Heart right ventricle (tissue), 16 donors: Measurements from ENCODE around the gene CLCN7. TPM values are rescaled to one million over a fixed set of nuclear protein-coding genes. Genes with fewer than 3 reads are reported as not detected.

Source experiments
- ATAC-seq, 8 donors: fragments of 200-7000 bp; cut with Tn5 transposase; one replicate each; pipeline ENCODE4 v1.9.1; 2020; ENCODE audit warnings: mild to moderate bottlenecking in 8 of 8, moderate library complexity in 8 of 8, moderate number of reproducible peaks in 1 of 8
- DNase-seq, 2 donors: peaks; one replicate each; pipeline ENCODE4 v3.0.0-alpha.2; 2020
- H3K27ac ChIP-seq, 10 donors: fragments of 200-600 bp; sonication (generic) in 2 of 10; one replicate each; pipeline versions ENCODE4 v1.5.0 to v1.8.0; 2020 to 2022; ENCODE audit warnings: mild to moderate bottlenecking in 3 of 10
- H3K27me3 ChIP-seq, 7 donors: fragments of 200-600 bp; one replicate each; pipeline ENCODE4 v1.8.0; 2021 to 2022; ENCODE audit warnings: mild to moderate bottlenecking in 2 of 7
- H3K36me3 ChIP-seq, 9 donors: fragments of 200-600 bp; sonication (generic) in 1 of 9; one replicate each; pipeline versions ENCODE4 v1.5.0 to v1.8.0; 2020 to 2022; ENCODE audit warnings: mild to moderate bottlenecking in 2 of 9
- H3K4me1 ChIP-seq, 9 donors: fragments of 200-600 bp; sonication (generic) in 1 of 9; one replicate each; pipeline versions ENCODE4 v1.5.0 to v1.8.0; 2020 to 2022; ENCODE audit warnings: mild to moderate bottlenecking in 4 of 9
- H3K4me3 ChIP-seq, 10 donors: fragments of 200-600 bp; sonication (generic) in 2 of 10; one replicate each; pipeline versions ENCODE4 v1.5.0 to v1.8.0; 2020 to 2022; ENCODE audit warnings: mild to moderate bottlenecking in 7 of 10, moderate library complexity in 2 of 10
- H3K9me3 ChIP-seq, 11 donors: fragments of 200-600 bp in 10 of 11; sonication (generic) in 2 of 11; one replicate each; pipeline versions ENCODE4 v1.5.0 to v1.8.0; 2013 to 2022; ENCODE audit warnings: mild to moderate bottlenecking in 2 of 11, control low read depth in 1 of 11, moderate library complexity in 1 of 11
- CTCF ChIP-seq, 9 donors: fragments of 200-600 bp; sonication (generic) in 2 of 9; IDR thresholded peaks; one replicate each; pipeline versions ENCODE4 v1.5.0 to v1.8.0; 2021 to 2022; ENCODE audit warnings: antibody characterized with exemption in 9 of 9, mild to moderate bottlenecking in 5 of 9, moderate library complexity in 1 of 9
- WGBS, 2 donors: extraction: QIAGEN DNeasy Blood & Tissue Kit; methylation state at CpG; one replicate each; pipeline ENCODE4 v1.1.7; 2013; ENCODE audit warnings: inconsistent platforms in 1 of 2; 5-methylcytosine and 5-hydroxymethylcytosine counted together
- intact Hi-C, 10 donors: fragments of 100-400 bp; cut with DNase I; formaldehyde crosslinking; loops; one replicate each; pipeline versions ENCODE4 v1.11.1 to v1.14.2; 2022
- polyA plus RNA-seq, 2 donors: library from polyadenylated mRNA; stranded (reverse); fragments of 200-250 nt; gene quantifications; one replicate each; pipeline ENCODE4 v1.2.3, GENCODE V29; 2013
- total RNA-seq, 10 donors: library from RNA; stranded (reverse); fragmentation: NEBNext Ultra II Directional in 3 of 10; extraction: Animal tissue kit (Norgen Biotek cat#: 25700) in 3 of 10; gene quantifications; one replicate each; pipeline versions ENCODE4 v1.2.1 to v1.2.4, GENCODE V29; 2021 to 2023
- donor health status: Arrhythmogenic right ventricular cardiomyopathy.
- donor health status: ischemic (EF 13 %, LVEDD 7.1; RV severe dilation, severe dysfunction).
- donor health status: healthy with polysubstance abuse.
- donor health status: DM: no; HTN: yes; CAD: no.
- donor health status: DM: no; HTN: no; CAD: no.
- donor health status: ischemic (EF 25% LVEDD 6.9; RV normal size, moderate dysfunction).
- donor health status: ischemic (EF 25% LVEDD 5.7; RV mildly dilated, moderate dysfunction).
- donor health status: healthy.
- donor health status: DM: yes; HTN: yes; CAD: no.
- donor health status: Ischemic cardiomyopathy.
- donor health status: ischemic (EF 35%, LVEDD 5.7; RV mildly dilated, moderate dysfunction).
- donor health status: nonischemic (EF 11% LVEDD 7.7; RV severe dilation, severe dysfunction).
- donor health status: DM: yes; HTN: yes; CAD: no.
- donor health status: PGD.
- donor health status: ischemic (EF 29% LVEDD 5.4; RV normal size, mild dysfunction).
- donor health status: nonischemic (EF 23%, LVEDD 6.1; RV moderate dilation, normal function).

Gene CLCN7
- total and polyA plus RNA-seq, 12 donors = 29.5 to 60.6 (median 35.1) TPM

- Histone ChIP-seq H3K4me3 (no peak overlapping the region), H3K27ac (no peak overlapping the region), H3K9me3 (no peaks in the 10 kb centered on the region), H3K27me3 (no peaks in the 10 kb centered on the region), H3K36me3 (peaks cover 0 to 85% (median 49%) of the 10 kb centered on the region in 9 donors), H3K4me1 (no peaks in the 10 kb centered on the region)
- TF ChIP-seq CTCF (IDR thresholded peaks at IDR 0.05) = no peak
- ATAC-seq (no peak), DNase-seq (peak in 1 of 2 donors; percentile 9)
- intact Hi-C loops = no loop called here
- 81 to 83% methylated on average over 14 of the region's 14 CpGs for WGBS, 2 donors
Observed at GRCh38 chr16:1458977-1459341, 15.9 kb downstream of the CLCN7 start.

GRCh38 chr16:1458336-1458976 is 16.4 kb downstream of the CLCN7 start:
- 93 to 96% methylated on average over 26 of the region's 26 CpGs for WGBS, 2 donors
- no peaks in the 10 kb centered on the region for H3K9me3 ChIP-seq
- ATAC-seq (no peak), DNase-seq (no peak)
- no peak for TF ChIP-seq CTCF (IDR thresholded peaks at IDR 0.05)
- intact Hi-C loops = no loop called here
- H3K27me3 ChIP-seq = no peaks in the 10 kb centered on the region
- H3K4me1 ChIP-seq = no peaks in the 10 kb centered on the region
- H3K27ac ChIP-seq = no peak overlapping the region
- peaks cover 0 to 85% (median 54%) of the 10 kb centered on the region in 9 donors for H3K36me3 ChIP-seq
- H3K4me3 ChIP-seq = no peak overlapping the region

- H3K9me3 ChIP-seq = no peaks in the 10 kb centered on the region
- ATAC-seq (peak in 1 of 8 donors; percentile 10), DNase-seq (peak in 1 of 2 donors; percentile 8)
- WGBS, 2 donors = 90 to 91% methylated on average over 42 of the region's 42 CpGs
- peaks cover 0 to 85% (median 62%) of the 10 kb centered on the region in 9 donors for H3K36me3 ChIP-seq
- H3K27me3 ChIP-seq = no peaks in the 10 kb centered on the region
- no peak for TF ChIP-seq CTCF (IDR thresholded peaks at IDR 0.05)
- no peak overlapping the region for H3K4me3 ChIP-seq
- intact Hi-C loops = no loop called here
- H3K27ac ChIP-seq = no peak overlapping the region
- H3K4me1 ChIP-seq = no peaks in the 10 kb centered on the region
Observed at GRCh38 chr16:1457489-1458245, 17.2 kb downstream of the CLCN7 start.

- H3K9me3 ChIP-seq = no peaks in the 10 kb centered on the region
- no peak for TF ChIP-seq CTCF (IDR thresholded peaks at IDR 0.05)
- no peak overlapping the region for H3K27ac ChIP-seq
- intact Hi-C loops = no loop called here
- peaks cover 0 to 91% (median 69%) of the 10 kb centered on the region in 9 donors for H3K36me3 ChIP-seq
- no peak for DNase-seq
- ATAC-seq = no peak
- WGBS, 2 donors = 90 to 92% methylated on average over 16 of the region's 16 CpGs
- no peaks in the 10 kb centered on the region for H3K4me1 ChIP-seq
- H3K27me3 ChIP-seq = no peaks in the 10 kb centered on the region
- H3K4me3 ChIP-seq = no peak overlapping the region
Observed at GRCh38 chr16:1456951-1457350, 17.9 kb downstream of the CLCN7 start.
